Prostate gland (tissue), 2 donors: Measurements from ENCODE around the gene REC114.
"Not testable (repeated sequence)": the region's sequence is repeated elsewhere in the genome, so short reads cannot be mapped to it uniquely, and the experiment has no call there.

Experiments used
- CTCF ChIP-seq, 4 experiments: fragments of 200-600 bp in 2 of 4; fragments of 450-650 bp in 2 of 4; sonication (generic) in 2 of 4; IDR thresholded peaks; 1 replicate in 3 of 4; 2 replicates in 1 of 4; pipeline ENCODE4 v1.5.1; 2016 to 2019; ENCODE audit warnings: antibody characterized with exemption in 4 of 4, mild to moderate bottlenecking in 2 of 4, moderate library complexity in 2 of 4
- POLR2AphosphoS5 ChIP-seq: sonication (generic); formaldehyde crosslinking; IDR thresholded peaks from one replicate; pipeline ENCODE4 v1.6.1; 2017; ENCODE audit warnings: antibody characterized with exemption

GRCh38 chr15:73431329-73431728, 11.6 kb upstream of the REC114 start:
- TF ChIP-seq CTCF (IDR thresholded peaks at IDR 0.05); POLR2AphosphoS5: not testable (repeated sequence)
